MM.1S (cell line): ENCODE measurements around the gene MFSD6.

Source experiments
- DNase-seq: peaks from one replicate; pipeline ENCODE4 v3.0.0-alpha.2; 2015
- H2AFZ ChIP-seq: fragments of 300-600 bp; sonication (generic); 2 replicates; pipeline ENCODE4 v1.6.0; 2016; ENCODE audit warnings: antibody characterized with exemption, low read length
- H3F3A ChIP-seq: fragments of 300-600 bp; sonication (generic); 2 replicates; pipeline ENCODE4 v1.6.1; 2016; ENCODE audit warnings: mild to moderate bottlenecking, antibody characterized with exemption, low read length, moderate library complexity, mixed read lengths; ENCODE audit not compliant: insufficient read depth
- H3K27ac ChIP-seq: fragments of 300-600 bp; sonication (generic); 2 replicates; pipeline ENCODE4 v1.5.1; 2016; ENCODE audit warnings: mild to moderate bottlenecking, low read length
- H3K27me3 ChIP-seq: fragments of 300-600 bp; sonication (generic); replicated peaks from 2 replicates; pipeline ENCODE4 v1.6.0; 2016; ENCODE audit warnings: low read length; ENCODE audit not compliant: insufficient read depth
- H3K36me3 ChIP-seq: fragments of 300-600 bp; sonication (generic); replicated peaks from 2 replicates; pipeline ENCODE4 v1.6.1; 2016; ENCODE audit warnings: mild to moderate bottlenecking, low read length, mixed read lengths; ENCODE audit not compliant: insufficient read depth
- H3K4me1 ChIP-seq: fragments of 300-600 bp; sonication (generic); 2 replicates; pipeline ENCODE4 v1.6.1; 2016; ENCODE audit warnings: low read length, mixed read lengths
- H3K4me2 ChIP-seq: fragments of 300-600 bp; sonication (generic); 2 replicates; pipeline ENCODE4 v1.6.0; 2016; ENCODE audit warnings: low read depth, low read length
- H3K4me3 ChIP-seq: fragments of 300-600 bp; sonication (generic); 2 replicates; pipeline ENCODE4 v1.5.1; 2016; ENCODE audit warnings: low read length, mixed read lengths
- H3K79me2 ChIP-seq: fragments of 300-600 bp; sonication (generic); 2 replicates; pipeline ENCODE4 v1.6.1; 2016; ENCODE audit warnings: mixed run types, low read length, mixed read lengths
- H3K9ac ChIP-seq: fragments of 300-600 bp; sonication (generic); 2 replicates; pipeline ENCODE4 v1.6.1; 2016; ENCODE audit warnings: low read length, mixed read lengths
- H3K9me2 ChIP-seq: fragments of 300-600 bp; sonication (generic); replicated peaks from 2 replicates; pipeline ENCODE4 v1.6.1; 2016; ENCODE audit warnings: mild to moderate bottlenecking, low read length, mixed read lengths; ENCODE audit not compliant: insufficient read depth
- H3K9me3 ChIP-seq: fragments of 300-600 bp; sonication (generic); replicated peaks from 2 replicates; pipeline ENCODE4 v1.6.1; 2016; ENCODE audit warnings: mild to moderate bottlenecking, low read length, mixed read lengths; ENCODE audit not compliant: insufficient read depth
- H4K20me1 ChIP-seq: fragments of 300-600 bp; sonication (generic); 2 replicates; pipeline ENCODE4 v1.6.1; 2016; ENCODE audit warnings: mild to moderate bottlenecking, low read length, moderate library complexity, mixed read lengths; ENCODE audit not compliant: insufficient read depth
- CTCF ChIP-seq: fragments of 300-600 bp; sonication (generic); IDR thresholded peaks from 2 replicates; pipeline ENCODE4 v1.5.1; 2016; ENCODE audit warnings: antibody characterized with exemption, low read length, mixed read lengths
- EZH2 ChIP-seq: fragments of 300-600 bp; sonication (generic); optimal IDR thresholded peaks from 2 replicates; pipeline ENCODE3; 2017; ENCODE audit warnings: low read depth, mild to moderate bottlenecking, antibody characterized with exemption, low read length, mixed read lengths
- EZH2phosphoT487 ChIP-seq: fragments of 300-600 bp; sonication (generic); IDR thresholded peaks from 2 replicates; pipeline ENCODE4 v1.6.1; 2018; ENCODE audit warnings: antibody characterized with exemption, low read length

The MFSD6 gene

GRCh38 chr2:190488516-190489233 is 80.5 kb downstream of the MFSD6 start:
- Histone ChIP-seq H3K27ac (no peak overlapping the region), H3K36me3 (no peaks in the 10 kb centered on the region), H3K27me3 (no peaks in the 10 kb centered on the region), H3F3A (no peaks in the 10 kb centered on the region), H3K4me2 (no peak overlapping the region), H3K9ac (no peak overlapping the region), H4K20me1 (no peaks in the 10 kb centered on the region), H3K9me3 (no peaks in the 10 kb centered on the region), H3K4me3 (no peak overlapping the region), H3K79me2 (no peaks in the 10 kb centered on the region), H3K9me2 (no peaks in the 10 kb centered on the region), H2AFZ (no peak overlapping the region), H3K4me1 (no peaks in the 10 kb centered on the region)
- no peak for DNase-seq
- TF ChIP-seq CTCF (no peak), EZH2phosphoT487 (no peak), EZH2 (no peak)

- Histone ChIP-seq H3K4me1 (no peaks in the 10 kb centered on the region), H3K27me3 (no peaks in the 10 kb centered on the region), H3K79me2 (no peaks in the 10 kb centered on the region), H3F3A (no peaks in the 10 kb centered on the region), H2AFZ (no peak overlapping the region), H3K9ac (no peak overlapping the region), H4K20me1 (no peaks in the 10 kb centered on the region), H3K9me2 (no peaks in the 10 kb centered on the region), H3K27ac (no peak overlapping the region), H3K4me2 (no peak overlapping the region), H3K9me3 (no peaks in the 10 kb centered on the region), H3K4me3 (no peak overlapping the region), H3K36me3 (no peaks in the 10 kb centered on the region)
- no peak for TF ChIP-seq EZH2phosphoT487
- no peak for TF ChIP-seq EZH2
- TF ChIP-seq CTCF, result no peak
- no peak for DNase-seq
Measured at GRCh38 chr2:190489475-190489874, 81.3 kb downstream of the MFSD6 start.

- no peak overlapping the region for H2AFZ ChIP-seq
- no peak for TF ChIP-seq EZH2phosphoT487
- no peak for TF ChIP-seq CTCF
- no peak for TF ChIP-seq EZH2
- no peaks in the 10 kb centered on the region for H3K27me3 ChIP-seq
- H3K4me3 ChIP-seq, result no peak overlapping the region
- no peaks in the 10 kb centered on the region for H3K79me2 ChIP-seq
- H4K20me1 ChIP-seq, result no peaks in the 10 kb centered on the region
- H3K9me3 ChIP-seq, result no peaks in the 10 kb centered on the region
- DNase-seq, result no peak
- no peaks in the 10 kb centered on the region for H3F3A ChIP-seq
- H3K9me2 ChIP-seq, result no peaks in the 10 kb centered on the region
- no peak overlapping the region for H3K9ac ChIP-seq
- H3K27ac ChIP-seq, result no peak overlapping the region
- H3K4me1 ChIP-seq, result no peaks in the 10 kb centered on the region
- no peaks in the 10 kb centered on the region for H3K36me3 ChIP-seq
- no peak overlapping the region for H3K4me2 ChIP-seq
Measured at GRCh38 chr2:190490502-190490901, 82.3 kb downstream of the MFSD6 start.
